ENCODE results near the gene TNFRSF18. TPM values are rescaled to one million over a fixed set of nuclear protein-coding genes. Genes with fewer than 3 reads are reported as not detected.
A peak's percentile ranks its signal among the peaks of the same experiment; 100 is the strongest.

TNFRSF18 gene
- total RNA-seq, 2 experiments from 2014 or later = not detected

DNA sequence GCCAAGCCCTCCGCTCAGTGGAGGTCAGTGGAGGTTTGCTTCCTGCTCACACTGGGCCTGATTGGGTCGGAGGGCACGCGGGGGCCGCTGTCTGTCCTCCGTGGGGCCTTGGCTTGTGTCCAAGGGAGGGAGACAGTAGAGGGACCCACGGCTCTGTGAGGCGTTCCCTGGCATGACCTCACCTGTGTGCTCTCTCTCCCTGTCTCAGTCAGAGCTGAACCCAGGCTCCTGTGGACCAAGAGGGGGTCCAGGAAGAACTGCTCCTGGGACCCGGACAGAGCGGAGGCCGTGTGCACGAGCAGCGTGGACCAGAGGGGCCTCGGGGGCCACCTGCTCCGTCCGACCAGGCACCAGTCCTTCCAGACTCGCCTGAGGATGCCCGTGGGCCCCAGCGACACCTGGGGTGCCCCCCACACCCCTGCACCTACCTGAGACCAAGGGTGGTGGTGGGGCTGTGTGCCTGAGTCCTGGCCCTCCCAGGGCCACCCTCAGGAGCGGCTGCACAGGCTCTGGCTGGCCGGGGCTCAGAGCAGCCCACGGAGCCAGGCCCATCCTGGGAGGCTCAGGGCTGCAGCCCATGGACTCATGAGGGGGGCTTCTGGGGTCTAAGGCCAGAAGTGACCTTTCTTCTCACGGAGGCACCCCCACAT, 46.0 kb downstream of the TNFRSF18 start:
- Histone ChIP-seq H3K4me3 (ENCODE audit: low read depth, low read length, poor library complexity, severe bottlenecking) (no peak overlapping the region), H3K4me1 (ENCODE audit: insufficient read depth, low read length, poor library complexity, severe bottlenecking) (peaks cover 5% of the 10 kb centered on the region), H3K9me2 (ENCODE audit: insufficient read depth, low read length) (no peaks in the 10 kb centered on the region), H3K79me2 (ENCODE audit: insufficient read depth, low read depth, low read length) (no peaks in the 10 kb centered on the region), H3K36me3 (ENCODE audit: insufficient read depth, low read length) (no peaks in the 10 kb centered on the region), H2AFZ (ENCODE audit: low read length) (no peak overlapping the region), H3K9me3 (ENCODE audit: low read length) (no peaks in the 10 kb centered on the region), H3K4me2 (ENCODE audit: low read length) (no peak overlapping the region), H3K27ac (ENCODE audit: low read depth, low read length, poor library complexity, severe bottlenecking) (no peak overlapping the region), H4K20me1 (ENCODE audit: insufficient read depth, low read length) (no peaks in the 10 kb centered on the region)
- ChIA-PET CTCF (ENCODE audit: unreplicated experiment) (no interaction called here), POLR2A (no interaction called here)
- TF ChIP-seq CTCF (conservative IDR thresholded peaks at IDR 0.05; ENCODE audit: low read length) (no peak), EZH2phosphoT487 (IDR thresholded peaks at IDR 0.05; ENCODE audit: borderline replicate concordance, low read depth, low read length) (no peak)
- DNase-seq (ENCODE audit: low spot score) = no peak
- intact Hi-C loops (cut with micrococcal nuclease; ENCODE audit: unreplicated experiment) = no loop called here
- BruUV-seq (replicated peaks) = no TSS peak

GRCh38 chr1:1157914-1158710, 48.3 kb downstream of the TNFRSF18 start:
- Histone ChIP-seq H2AFZ (ENCODE audit: low read length) (peak overlapping the region; percentile 32; the same call in 1 of the 2 replicates), H3K9me3 (ENCODE audit: low read length) (no peaks in the 10 kb centered on the region), H3K9me2 (ENCODE audit: insufficient read depth, low read length) (no peaks in the 10 kb centered on the region), H3K36me3 (ENCODE audit: insufficient read depth, low read length) (no peaks in the 10 kb centered on the region), H3K4me1 (ENCODE audit: insufficient read depth, low read length, poor library complexity, severe bottlenecking) (peaks cover 5% of the 10 kb centered on the region), H4K20me1 (ENCODE audit: insufficient read depth, low read length) (no peaks in the 10 kb centered on the region), H3K79me2 (ENCODE audit: insufficient read depth, low read depth, low read length) (no peaks in the 10 kb centered on the region), H3K4me2 (ENCODE audit: low read length) (peak overlapping the region; percentile 86), H3K27ac (ENCODE audit: low read depth, low read length, poor library complexity, severe bottlenecking) (no peak overlapping the region), H3K4me3 (ENCODE audit: low read depth, low read length, poor library complexity, severe bottlenecking) (peak overlapping the region; percentile 65)
- TF ChIP-seq EZH2phosphoT487 (IDR thresholded peaks at IDR 0.05; ENCODE audit: borderline replicate concordance, low read depth, low read length) (no peak), CTCF (conservative IDR thresholded peaks at IDR 0.05; ENCODE audit: low read length) (no peak)
- ChIA-PET CTCF (ENCODE audit: unreplicated experiment) (no interaction called here), POLR2A (interaction anchor here (0.6 kb wide), 1 partner anchor 44 kb away, joined by 6 read pairs; no protein-coding TSS in a partner anchor)
- peak; percentile 27 for DNase-seq (ENCODE audit: low spot score)
- intact Hi-C loops (cut with micrococcal nuclease; ENCODE audit: unreplicated experiment) = no loop called here
- no TSS peak for BruUV-seq (replicated peaks)

All from OCI-LY7 (cell line).